HG03521 (cell line): ENCODE results near the gene SWI5.
"Not testable (repeated sequence)": the region's sequence is repeated elsewhere in the genome, so short reads cannot be mapped to it uniquely, and the experiment has no call there.

ENCODE experiments used
- ATAC-seq: cut with Tn5 transposase; IDR thresholded peaks from one replicate; pipeline ENCODE4 v1.9.1; 2021; ENCODE audit warnings: mild to moderate bottlenecking, moderate library complexity; ENCODE audit not compliant: unreplicated experiment

SWI5 gene

GRCh38 chr9:128276574-128277270 is 646 bp downstream of the SWI5 start:
- no peak for ATAC-seq

- ATAC-seq, result not testable (repeated sequence)
Observed at GRCh38 chr9:128279088-128280073, 3.3 kb downstream of the SWI5 start.

GRCh38 chr9:128280084-128280622 is 4.1 kb downstream of the SWI5 start:
- no peak for ATAC-seq

- ATAC-seq, result no peak
Observed at GRCh38 chr9:128282500-128282899, 6.4 kb downstream of the SWI5 start.

GRCh38 chr9:128285033-128285784 is 9.1 kb downstream of the SWI5 start:
- no peak for ATAC-seq

- ATAC-seq, result no peak
Observed at GRCh38 chr9:128286440-128286839, 10.4 kb downstream of the SWI5 start.

- ATAC-seq, result no peak
Observed at GRCh38 chr9:128288273-128289004, 12.4 kb downstream of the SWI5 start.

GRCh38 chr9:128292009-128292408 is 15.9 kb downstream of the SWI5 start:
- ATAC-seq, result no peak

- ATAC-seq, result no peak
Observed at GRCh38 chr9:128293091-128293490, 17.0 kb downstream of the SWI5 start.

GRCh38 chr9:128294142-128294541 is 18.1 kb downstream of the SWI5 start:
- no peak for ATAC-seq

GRCh38 chr9:128296340-128297220 is 20.5 kb downstream of the SWI5 start:
- no peak for ATAC-seq

- ATAC-seq, result no peak
Observed at GRCh38 chr9:128297221-128297773, 21.2 kb downstream of the SWI5 start.

GRCh38 chr9:128298535-128299482 is 22.7 kb downstream of the SWI5 start:
- no peak for ATAC-seq

GRCh38 chr9:128304136-128304970 is 28.3 kb downstream of the SWI5 start:
- ATAC-seq, result no peak

- ATAC-seq, result no peak
Observed at GRCh38 chr9:128304971-128305288, 28.9 kb downstream of the SWI5 start.

GRCh38 chr9:128309551-128309950 is 33.5 kb downstream of the SWI5 start:
- no peak for ATAC-seq

- no peak for ATAC-seq
Observed at GRCh38 chr9:128310461-128310860, 34.4 kb downstream of the SWI5 start.
